ENCODE data around the gene ADAMTS1.
"Not testable (repeated sequence)": the region's sequence is repeated elsewhere in the genome, so short reads cannot be mapped to it uniquely, and the experiment has no call there.

Gene ADAMTS1

GRCh38 chr21:26874347-26874746 lies 29.1 kb upstream of the ADAMTS1 start:
- DNase-seq (ENCODE audit: insufficient read length, low spot score) (no peak), FAIRE-seq (no peak)
- TF ChIP-seq SPI1 (IDR thresholded peaks at IDR 0.05; ENCODE audit: low read depth, low read length) (no peak), POLR2A (IDR thresholded peaks at IDR 0.05; ENCODE audit: low read depth, low read length) (no peak), PAX5 (IDR thresholded peaks at IDR 0.05; ENCODE audit: insufficient read depth, low read length, severe bottlenecking) (no peak), TAF1 (IDR thresholded peaks at IDR 0.05; ENCODE audit: low read depth, low read length) (no peak), POLR2AphosphoS5 (IDR thresholded peaks at IDR 0.05; ENCODE audit: low read depth, low read length) (no peak), POU2F2 (IDR thresholded peaks at IDR 0.05; ENCODE audit: low read depth, low read length) (no peak)

- TF ChIP-seq PAX5 (IDR thresholded peaks at IDR 0.05; ENCODE audit: insufficient read depth, low read length, severe bottlenecking), result no peak
- no peak for TF ChIP-seq POLR2A (IDR thresholded peaks at IDR 0.05; ENCODE audit: low read depth, low read length)
- no peak for TF ChIP-seq TAF1 (IDR thresholded peaks at IDR 0.05; ENCODE audit: low read depth, low read length)
- no peak for TF ChIP-seq POLR2AphosphoS5 (IDR thresholded peaks at IDR 0.05; ENCODE audit: low read depth, low read length)
- DNase-seq (ENCODE audit: insufficient read length, low spot score) (no peak), FAIRE-seq (no peak)
Measured at GRCh38 chr21:26865857-26866256, 20.6 kb upstream of the ADAMTS1 start.

- DNase-seq (ENCODE audit: insufficient read length, low spot score); FAIRE-seq: not testable (repeated sequence)
Measured at GRCh38 chr21:26856871-26857350, 11.7 kb upstream of the ADAMTS1 start.

- FAIRE-seq; DNase-seq (ENCODE audit: insufficient read length, low spot score): not testable (repeated sequence)
Measured at GRCh38 chr21:26854695-26855094, 9.5 kb upstream of the ADAMTS1 start.

GRCh38 chr21:26852423-26852822 lies 7.2 kb upstream of the ADAMTS1 start:
- FAIRE-seq (no peak), DNase-seq (ENCODE audit: insufficient read length, low spot score) (no peak)
- no peak for TF ChIP-seq PAX5 (IDR thresholded peaks at IDR 0.05; ENCODE audit: insufficient read depth, low read length, severe bottlenecking)
- no peak for TF ChIP-seq POLR2AphosphoS5 (IDR thresholded peaks at IDR 0.05; ENCODE audit: low read depth, low read length)
- TF ChIP-seq TAF1 (IDR thresholded peaks at IDR 0.05; ENCODE audit: low read depth, low read length), result no peak
- no peak for TF ChIP-seq SPI1 (IDR thresholded peaks at IDR 0.05; ENCODE audit: low read depth, low read length)
- TF ChIP-seq POLR2A (IDR thresholded peaks at IDR 0.05; ENCODE audit: low read depth, low read length), result no peak
- TF ChIP-seq POU2F2 (IDR thresholded peaks at IDR 0.05; ENCODE audit: low read depth, low read length), result no peak

GRCh38 chr21:26851109-26851944 lies 6.1 kb upstream of the ADAMTS1 start:
- FAIRE-seq (no peak), DNase-seq (ENCODE audit: insufficient read length, low spot score) (no peak)
- TF ChIP-seq PAX5 (IDR thresholded peaks at IDR 0.05; ENCODE audit: insufficient read depth, low read length, severe bottlenecking), result no peak
- TF ChIP-seq TAF1 (IDR thresholded peaks at IDR 0.05; ENCODE audit: low read depth, low read length), result no peak

GRCh38 chr21:26850116-26850643 lies 5.0 kb upstream of the ADAMTS1 start:
- no peak for TF ChIP-seq TAF1 (IDR thresholded peaks at IDR 0.05; ENCODE audit: low read depth, low read length)
- TF ChIP-seq POU2F2 (IDR thresholded peaks at IDR 0.05; ENCODE audit: low read depth, low read length), result no peak
- TF ChIP-seq SPI1 (IDR thresholded peaks at IDR 0.05; ENCODE audit: low read depth, low read length), result no peak
- no peak for TF ChIP-seq PAX5 (IDR thresholded peaks at IDR 0.05; ENCODE audit: insufficient read depth, low read length, severe bottlenecking)
- TF ChIP-seq POLR2A (IDR thresholded peaks at IDR 0.05; ENCODE audit: low read depth, low read length), result no peak
- TF ChIP-seq POLR2AphosphoS5 (IDR thresholded peaks at IDR 0.05; ENCODE audit: low read depth, low read length), result no peak
- FAIRE-seq (no peak), DNase-seq (ENCODE audit: insufficient read length, low spot score) (no peak)

- TF ChIP-seq PAX5 (IDR thresholded peaks at IDR 0.05; ENCODE audit: insufficient read depth, low read length, severe bottlenecking) (no peak), SPI1 (IDR thresholded peaks at IDR 0.05; ENCODE audit: low read depth, low read length) (no peak), POLR2A (IDR thresholded peaks at IDR 0.05; ENCODE audit: low read depth, low read length) (no peak), TAF1 (IDR thresholded peaks at IDR 0.05; ENCODE audit: low read depth, low read length) (no peak), POU2F2 (IDR thresholded peaks at IDR 0.05; ENCODE audit: low read depth, low read length) (no peak), POLR2AphosphoS5 (IDR thresholded peaks at IDR 0.05; ENCODE audit: low read depth, low read length) (no peak)
- DNase-seq (ENCODE audit: insufficient read length, low spot score), result no peak
- no peak for FAIRE-seq
Measured at GRCh38 chr21:26849428-26850115, 4.4 kb upstream of the ADAMTS1 start.

GRCh38 chr21:26847921-26848320 lies 2.7 kb upstream of the ADAMTS1 start:
- DNase-seq (ENCODE audit: insufficient read length, low spot score), result no peak
- TF ChIP-seq SPI1 (IDR thresholded peaks at IDR 0.05; ENCODE audit: low read depth, low read length) (no peak), POLR2AphosphoS5 (IDR thresholded peaks at IDR 0.05; ENCODE audit: low read depth, low read length) (no peak), POLR2A (IDR thresholded peaks at IDR 0.05; ENCODE audit: low read depth, low read length) (no peak), TAF1 (IDR thresholded peaks at IDR 0.05; ENCODE audit: low read depth, low read length) (no peak), POU2F2 (IDR thresholded peaks at IDR 0.05; ENCODE audit: low read depth, low read length) (no peak), PAX5 (IDR thresholded peaks at IDR 0.05; ENCODE audit: insufficient read depth, low read length, severe bottlenecking) (no peak)
- FAIRE-seq, result no peak

- TF ChIP-seq POU2F2 (IDR thresholded peaks at IDR 0.05; ENCODE audit: low read depth, low read length), result no peak
- TF ChIP-seq POLR2A (IDR thresholded peaks at IDR 0.05; ENCODE audit: low read depth, low read length), result no peak
- TF ChIP-seq PAX5 (IDR thresholded peaks at IDR 0.05; ENCODE audit: insufficient read depth, low read length, severe bottlenecking), result no peak
- no peak for TF ChIP-seq SPI1 (IDR thresholded peaks at IDR 0.05; ENCODE audit: low read depth, low read length)
- TF ChIP-seq POLR2AphosphoS5 (IDR thresholded peaks at IDR 0.05; ENCODE audit: low read depth, low read length), result no peak
- TF ChIP-seq TAF1 (IDR thresholded peaks at IDR 0.05; ENCODE audit: low read depth, low read length), result no peak
- FAIRE-seq (no peak), DNase-seq (ENCODE audit: insufficient read length, low spot score) (no peak)
Measured at GRCh38 chr21:26847002-26847401, 1.8 kb upstream of the ADAMTS1 start.
